Astrocyte of the cerebellum (primary cell): Measurements from ENCODE around the gene SNRPA.

Experiments
- DNase-seq: peaks from one replicate; pipeline ENCODE4 v3.0.0-alpha.2; 2011; ENCODE audit warnings: low read depth
- H3K4me3 ChIP-seq: 2 replicates; pipeline ENCODE4 v1.5.1; 2011; ENCODE audit warnings: mild to moderate bottlenecking, low read depth, low read length, moderate library complexity
- in situ Hi-C: cut with HindIII; loops from 2 replicates; pipeline ENCODE4 v1.10.0; 2017; ENCODE audit warnings: low sequenced_read_pairs
- TF ChIP-seq, protein P1 (sequence below): IDR thresholded peaks from 2 replicates; pipeline ENCODE4 v1.5.1; 2012; ENCODE audit warnings: low read length, low read depth, moderate library complexity, mild to moderate bottlenecking; ENCODE audit errors: missing control alignments

SNRPA gene

DNA sequence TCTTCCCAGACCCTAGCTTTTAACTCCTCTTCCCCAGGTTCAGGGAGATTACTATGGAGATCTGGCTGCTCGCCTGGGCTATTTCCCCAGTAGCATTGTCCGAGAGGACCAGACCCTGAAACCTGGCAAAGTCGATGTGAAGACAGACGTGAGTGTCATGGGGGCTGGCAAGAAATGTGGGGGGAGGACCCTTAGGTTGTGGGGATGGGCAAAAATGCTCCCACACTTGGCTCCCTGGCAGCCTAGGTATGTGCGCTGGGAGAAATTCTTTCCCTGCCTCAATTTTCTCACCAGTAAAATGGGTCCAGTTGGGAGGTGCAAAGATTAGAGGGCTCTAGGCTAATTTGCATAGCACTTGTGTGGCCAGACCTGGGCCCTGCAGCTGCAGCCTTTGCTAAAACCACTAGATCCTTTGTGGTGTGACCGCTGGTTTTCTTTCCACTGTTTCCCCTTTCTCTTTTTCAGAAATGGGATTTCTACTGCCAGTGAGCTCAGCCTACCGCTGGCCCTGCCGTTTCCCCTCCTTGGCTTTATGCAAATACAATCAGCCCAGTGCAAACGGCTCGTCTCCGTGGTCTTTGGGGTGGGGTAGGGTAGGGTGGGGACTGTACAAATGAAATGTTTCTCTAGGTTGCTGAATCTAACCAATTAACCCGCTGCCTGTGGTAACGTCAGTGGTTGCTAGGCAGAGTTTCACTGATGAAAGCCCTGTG is 26.1 kb downstream of the SNRPA start:
- in situ Hi-C loops = no loop called here
- DNase-seq = peak; percentile 91
- TF ChIP-seq, protein P1, sequence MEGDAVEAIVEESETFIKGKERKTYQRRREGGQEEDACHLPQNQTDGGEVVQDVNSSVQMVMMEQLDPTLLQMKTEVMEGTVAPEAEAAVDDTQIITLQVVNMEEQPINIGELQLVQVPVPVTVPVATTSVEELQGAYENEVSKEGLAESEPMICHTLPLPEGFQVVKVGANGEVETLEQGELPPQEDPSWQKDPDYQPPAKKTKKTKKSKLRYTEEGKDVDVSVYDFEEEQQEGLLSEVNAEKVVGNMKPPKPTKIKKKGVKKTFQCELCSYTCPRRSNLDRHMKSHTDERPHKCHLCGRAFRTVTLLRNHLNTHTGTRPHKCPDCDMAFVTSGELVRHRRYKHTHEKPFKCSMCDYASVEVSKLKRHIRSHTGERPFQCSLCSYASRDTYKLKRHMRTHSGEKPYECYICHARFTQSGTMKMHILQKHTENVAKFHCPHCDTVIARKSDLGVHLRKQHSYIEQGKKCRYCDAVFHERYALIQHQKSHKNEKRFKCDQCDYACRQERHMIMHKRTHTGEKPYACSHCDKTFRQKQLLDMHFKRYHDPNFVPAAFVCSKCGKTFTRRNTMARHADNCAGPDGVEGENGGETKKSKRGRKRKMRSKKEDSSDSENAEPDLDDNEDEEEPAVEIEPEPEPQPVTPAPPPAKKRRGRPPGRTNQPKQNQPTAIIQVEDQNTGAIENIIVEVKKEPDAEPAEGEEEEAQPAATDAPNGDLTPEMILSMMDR = no peak
- H3K4me3 ChIP-seq = peak overlapping the region; percentile 70

DNA sequence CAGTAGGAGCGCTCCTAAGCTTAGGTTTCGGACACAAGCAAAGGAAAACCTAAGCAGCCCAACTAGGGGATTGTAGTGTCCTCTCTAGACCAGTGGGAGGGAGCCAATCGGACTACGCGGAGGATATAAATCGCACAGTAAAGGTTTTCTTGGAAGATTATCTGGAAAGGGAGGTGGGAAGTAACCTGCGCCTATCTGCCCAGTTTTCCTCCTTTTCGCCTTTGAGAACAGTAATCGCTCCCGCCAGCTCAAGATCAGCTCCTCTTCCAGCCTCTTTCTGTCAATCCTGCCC is 26.6 kb downstream of the SNRPA start:
- TF ChIP-seq, protein P1 = no peak
- H3K4me3 ChIP-seq = peak overlapping the region; percentile 70
- in situ Hi-C loops = no loop called here
- no peak for DNase-seq

DNA sequence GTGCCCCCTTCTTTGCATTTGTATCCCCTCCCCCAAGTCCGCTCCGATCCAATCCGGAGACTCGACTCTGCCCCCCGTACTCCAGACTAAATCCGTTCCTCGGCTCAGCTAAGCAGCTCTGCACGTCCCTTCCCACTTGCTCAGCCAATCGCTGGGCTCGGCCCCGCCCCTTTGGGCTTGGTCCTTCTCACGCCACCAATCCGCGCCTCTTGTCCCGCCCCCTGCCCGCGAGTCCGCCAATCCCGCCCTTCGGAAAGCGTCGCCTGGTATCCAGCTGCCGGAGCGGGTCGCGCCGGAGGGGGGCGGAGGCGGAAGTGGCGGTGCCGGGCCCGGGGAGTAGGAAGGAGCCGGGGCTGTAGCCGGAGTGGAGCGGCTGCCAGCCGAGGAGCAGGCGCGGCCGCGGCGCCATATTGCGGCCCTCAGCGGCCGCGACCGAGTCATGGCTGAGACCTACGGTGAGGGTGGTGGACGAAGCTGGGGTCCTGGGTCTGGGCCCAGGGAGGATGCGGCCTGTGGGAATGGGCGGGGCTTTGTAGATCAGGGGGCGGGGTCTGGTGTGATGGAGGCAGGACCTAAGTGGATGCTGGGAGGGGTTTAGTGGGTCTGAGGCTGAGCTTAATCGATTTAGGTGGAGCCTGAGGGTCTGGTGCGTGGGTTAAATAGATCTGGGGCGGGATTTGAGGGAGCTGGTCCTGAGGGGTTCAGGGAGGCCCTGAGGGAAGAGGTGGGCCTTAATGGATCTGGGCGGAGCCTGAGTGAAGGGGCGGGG is 27.1 kb downstream of the SNRPA start, which contains the start of gene RAB4B:
TSS of gene RAB4B (plus strand) at position 311 of the 769 bp plus-strand sequence. CDS start at position 440, 129 bp downstream.
- in situ Hi-C loops = no loop called here
- TF ChIP-seq, protein P1 = no peak
- H3K4me3 ChIP-seq = peak within 1 kb of the TSS; percentile 70
- peak; percentile 99 for DNase-seq

DNA sequence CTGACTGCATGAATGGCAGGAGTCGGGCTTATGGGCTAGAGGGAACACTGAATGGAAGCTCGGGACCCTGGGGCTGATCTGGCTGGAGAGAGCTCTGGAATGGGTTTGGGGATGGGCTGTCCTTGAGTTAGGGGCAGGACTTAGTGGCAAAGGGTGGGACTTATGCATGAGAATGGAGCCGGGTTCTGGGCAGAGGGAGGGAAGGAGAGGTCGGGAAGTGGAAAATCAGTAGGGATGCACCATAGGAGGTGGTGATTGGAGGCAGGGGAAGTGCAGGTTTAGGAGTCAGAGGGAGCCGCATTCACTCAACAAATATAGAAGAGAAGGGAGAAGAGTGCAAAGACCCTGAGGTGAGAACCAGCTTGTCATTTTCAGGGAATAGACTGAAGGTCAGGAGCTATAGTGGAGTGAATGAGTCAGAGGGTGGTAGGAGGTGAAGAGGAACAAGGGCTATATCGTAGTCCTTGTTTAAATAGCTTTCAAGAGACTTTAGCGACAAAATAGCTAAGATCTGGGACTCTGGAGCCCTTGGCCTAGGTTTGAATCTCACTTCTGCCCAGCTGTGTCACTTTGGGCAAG is 27.8 kb downstream of the SNRPA start:
- H3K4me3 ChIP-seq = peak overlapping the region; percentile 70
- in situ Hi-C loops = no loop called here
- no peak for DNase-seq
- TF ChIP-seq, protein P1 = no peak

DNA sequence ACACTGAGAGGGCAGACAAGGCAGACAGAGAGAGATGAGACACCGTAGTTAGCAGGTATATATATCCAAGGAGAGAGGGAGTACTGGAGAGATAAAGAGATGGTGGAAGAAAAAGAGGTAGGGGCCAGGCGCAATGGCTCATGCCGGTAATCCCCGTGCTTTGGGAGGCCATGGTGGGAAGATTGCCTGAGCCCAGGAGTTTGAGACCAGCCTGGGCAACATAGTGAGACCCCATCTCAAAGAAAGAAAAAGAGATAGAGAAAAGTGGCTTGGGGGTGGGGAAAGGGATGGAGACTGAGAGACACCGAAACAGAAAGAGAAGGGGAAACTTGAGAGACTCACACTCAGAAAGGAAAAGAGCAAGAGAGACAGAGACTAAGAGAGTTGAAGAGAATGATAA is 29.6 kb downstream of the SNRPA start:
- H3K4me3 ChIP-seq = no peak overlapping the region
- no peak for DNase-seq
- TF ChIP-seq, protein P1 = no peak
- in situ Hi-C loops = no loop called here

DNA sequence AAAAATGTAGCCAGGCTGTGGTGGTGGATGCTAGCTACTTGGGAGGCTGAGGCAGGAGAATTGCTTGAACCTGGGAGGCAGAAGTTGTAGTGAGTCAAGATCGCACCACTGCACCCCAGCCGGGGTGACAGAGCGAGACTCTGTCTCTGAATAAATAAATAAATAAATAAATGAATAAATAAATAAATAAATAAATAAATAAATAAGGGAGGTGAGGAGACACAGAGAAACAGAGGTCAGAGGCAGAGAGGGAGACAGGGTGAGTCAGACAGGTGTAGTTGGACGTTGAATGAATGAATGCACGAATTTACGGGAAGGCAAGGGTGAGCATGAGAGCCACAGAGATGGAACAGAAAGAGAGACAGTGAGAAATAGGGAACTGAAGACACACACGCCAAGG is 30.1 kb downstream of the SNRPA start:
- TF ChIP-seq, protein P1 = no peak
- in situ Hi-C loops = no loop called here
- DNase-seq = no peak
- no peak overlapping the region for H3K4me3 ChIP-seq
